LoVo (cell line): ENCODE measurements around the gene HMGB4.

Source experiments
- DNase-seq: peaks from one replicate; pipeline ENCODE4 v3.0.0-alpha.2; 2016; ENCODE audit warnings: low spot score

HMGB4 gene, protein sequence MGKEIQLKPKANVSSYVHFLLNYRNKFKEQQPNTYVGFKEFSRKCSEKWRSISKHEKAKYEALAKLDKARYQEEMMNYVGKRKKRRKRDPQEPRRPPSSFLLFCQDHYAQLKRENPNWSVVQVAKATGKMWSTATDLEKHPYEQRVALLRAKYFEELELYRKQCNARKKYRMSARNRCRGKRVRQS

DNA sequence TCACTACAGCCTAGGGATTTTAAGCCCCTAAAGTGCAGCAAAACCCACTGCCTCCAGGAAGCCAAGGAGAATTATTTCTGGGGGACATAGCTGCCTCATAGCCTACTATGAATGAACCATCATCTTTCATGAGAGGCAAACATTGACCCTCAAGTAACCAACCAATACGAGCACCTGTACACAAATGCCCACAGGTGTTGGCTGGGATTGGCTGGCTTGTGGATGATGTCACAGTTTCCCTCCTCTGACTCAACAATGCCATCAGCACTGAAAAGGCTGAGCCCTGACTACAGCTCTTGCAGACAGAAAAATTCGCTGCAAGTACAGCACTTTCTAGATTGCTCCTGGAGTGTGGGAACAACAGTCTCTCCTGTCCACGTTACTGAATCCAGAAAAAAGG, at the start of gene HMGB4:
Gene HMGB4 (plus strand): TSS at position 301 of the 400 bp plus-strand sequence. CDS start 113 bp downstream, outside the sequence.
- no peak for DNase-seq

DNA sequence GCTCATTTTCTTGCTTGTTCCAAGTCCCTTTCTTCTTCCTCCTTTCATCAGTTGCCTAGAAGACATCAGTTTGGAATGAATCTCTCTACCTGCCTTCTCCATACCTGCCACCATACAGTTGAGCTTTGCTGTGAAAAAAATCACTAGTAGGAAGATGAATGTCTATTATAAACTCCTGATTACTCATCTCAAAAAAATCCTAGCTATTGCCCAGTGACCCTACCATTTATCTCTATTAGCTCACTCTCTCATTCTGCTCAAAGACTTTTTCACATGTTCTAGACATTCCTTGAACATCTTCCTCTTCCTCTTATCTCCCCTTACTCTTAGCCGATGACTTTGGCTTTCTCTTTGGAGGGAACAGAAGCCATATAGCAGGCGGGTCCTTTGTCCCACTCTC, 49.7 kb upstream of the HMGB4 start:
- DNase-seq, result no peak

DNA sequence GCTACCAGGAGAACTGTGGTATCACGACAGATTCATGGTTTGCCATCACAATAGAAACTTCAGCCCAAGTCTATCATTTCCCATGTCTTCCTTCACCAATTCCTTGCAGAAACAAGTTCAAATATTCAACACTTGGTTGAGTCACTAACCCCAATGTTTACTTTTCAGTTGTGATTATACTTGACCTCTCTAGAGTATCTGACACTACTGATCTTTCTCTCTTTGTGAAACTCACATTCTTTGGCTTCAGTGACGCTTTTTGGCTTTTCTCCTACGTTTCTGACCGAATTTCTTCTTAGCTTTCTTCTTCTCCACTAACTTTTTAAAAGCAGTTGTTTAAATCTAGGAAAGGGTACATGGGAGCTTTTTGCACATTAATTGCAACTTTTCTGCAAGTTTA, 48.8 kb upstream of the HMGB4 start:
- DNase-seq, result no peak

DNA sequence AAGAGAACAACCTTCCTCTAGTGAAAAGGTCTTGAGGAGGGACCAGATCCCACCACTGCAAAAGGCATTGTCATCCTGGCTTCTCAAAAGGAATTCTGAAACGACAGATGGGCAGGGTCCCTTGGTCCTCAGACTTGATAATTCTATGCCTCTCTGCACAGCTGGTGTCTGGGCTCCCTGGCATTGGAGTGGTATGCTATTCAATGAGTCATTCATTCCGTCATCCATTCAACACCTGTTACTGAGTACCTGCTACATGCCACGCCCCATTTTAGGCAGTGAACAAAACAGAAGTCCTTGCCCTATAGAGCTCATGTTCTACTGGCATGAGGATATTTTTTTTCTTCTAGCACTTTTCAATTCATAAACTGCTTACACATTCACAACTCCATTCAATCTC, 45.8 kb upstream of the HMGB4 start:
- no peak for DNase-seq

DNA sequence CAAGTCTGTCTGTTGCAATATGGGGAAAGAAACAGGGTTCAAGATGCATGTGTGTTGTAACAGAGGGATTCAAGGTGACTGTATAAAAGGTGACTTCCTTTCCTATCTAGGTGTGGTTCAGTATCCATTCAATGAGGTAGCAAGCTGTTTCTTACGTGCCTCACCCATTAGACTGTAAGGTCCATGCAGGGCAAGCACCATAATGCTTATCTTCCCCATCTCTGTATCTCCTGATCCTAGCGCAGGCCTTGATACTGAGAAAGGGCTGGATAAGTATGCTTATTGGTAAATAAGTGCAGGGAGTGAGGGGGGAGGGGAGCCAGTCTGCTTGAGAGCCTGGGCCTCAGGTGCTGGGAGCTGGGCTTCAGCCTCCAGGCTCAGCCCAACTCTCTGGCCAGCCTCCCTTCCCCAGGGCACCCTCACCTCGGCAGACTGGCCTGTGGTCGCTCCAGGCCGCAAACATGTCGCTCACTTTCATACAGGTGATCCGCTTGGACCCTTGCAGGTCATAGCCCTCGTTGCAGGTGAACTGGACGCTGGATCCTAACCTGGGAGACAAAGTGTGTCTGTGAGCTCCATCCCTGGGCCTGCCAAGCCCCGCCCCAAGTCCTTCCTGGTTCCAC, 44.5 kb upstream of the HMGB4 start:
- no peak for DNase-seq

DNA sequence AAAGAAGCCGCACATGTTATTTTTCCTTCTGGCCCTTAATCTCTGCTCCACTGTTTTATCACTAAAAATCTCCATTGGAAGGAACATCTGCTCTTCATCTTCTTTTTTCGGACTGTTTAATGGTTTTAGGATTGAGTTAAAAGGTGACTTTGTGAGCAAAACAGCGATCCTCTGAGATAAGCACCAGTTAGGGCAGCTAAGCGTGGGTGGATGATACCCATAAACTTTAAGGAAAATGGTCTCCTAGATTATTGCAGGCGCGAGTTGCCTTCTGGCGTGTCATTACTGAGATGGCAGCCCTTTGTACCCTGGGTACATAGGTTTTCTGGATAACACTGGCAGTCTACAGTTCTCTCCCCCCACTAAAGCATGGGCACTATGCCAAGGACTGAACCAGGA, 44.0 kb upstream of the HMGB4 start:
- DNase-seq, result no peak

DNA sequence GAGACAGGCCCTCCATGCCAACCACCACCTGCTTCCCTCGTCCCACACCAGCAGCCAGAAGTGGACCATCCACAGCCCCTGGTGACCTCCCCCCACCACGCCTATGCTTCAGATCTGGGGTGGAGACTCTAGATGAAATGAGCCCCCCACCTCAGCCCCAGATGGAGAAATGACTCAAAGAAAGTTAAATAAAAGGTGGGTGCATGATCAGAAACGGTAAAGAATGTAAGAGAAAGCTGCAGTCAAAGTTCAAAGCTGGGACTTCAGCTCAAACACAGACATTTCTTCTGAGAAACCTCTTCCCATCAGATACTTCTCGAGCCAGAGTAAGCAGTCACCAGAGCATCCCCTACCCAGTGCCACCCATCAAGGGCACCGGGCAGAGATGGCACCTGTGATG, 43.1 kb upstream of the HMGB4 start:
- no peak for DNase-seq

DNA sequence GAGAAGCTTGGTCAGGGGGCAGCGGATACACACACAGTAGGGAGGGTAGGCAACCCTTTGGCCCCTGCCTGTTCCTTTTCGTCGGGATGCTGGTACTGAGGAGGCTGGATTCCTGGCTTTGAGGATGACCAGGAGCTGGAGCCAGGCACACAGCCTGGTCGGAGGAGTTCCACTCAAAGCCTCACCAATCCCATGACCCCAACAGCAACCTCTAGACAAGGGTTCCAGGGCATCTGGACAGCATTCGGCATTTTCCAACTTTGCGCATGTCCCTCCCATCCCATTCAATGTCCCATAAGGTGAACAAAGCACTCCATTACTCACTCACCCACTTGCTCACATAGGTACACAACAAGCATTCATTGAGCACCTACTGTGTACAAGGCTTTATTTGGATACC, 42.6 kb upstream of the HMGB4 start:
- DNase-seq, result no peak

DNA sequence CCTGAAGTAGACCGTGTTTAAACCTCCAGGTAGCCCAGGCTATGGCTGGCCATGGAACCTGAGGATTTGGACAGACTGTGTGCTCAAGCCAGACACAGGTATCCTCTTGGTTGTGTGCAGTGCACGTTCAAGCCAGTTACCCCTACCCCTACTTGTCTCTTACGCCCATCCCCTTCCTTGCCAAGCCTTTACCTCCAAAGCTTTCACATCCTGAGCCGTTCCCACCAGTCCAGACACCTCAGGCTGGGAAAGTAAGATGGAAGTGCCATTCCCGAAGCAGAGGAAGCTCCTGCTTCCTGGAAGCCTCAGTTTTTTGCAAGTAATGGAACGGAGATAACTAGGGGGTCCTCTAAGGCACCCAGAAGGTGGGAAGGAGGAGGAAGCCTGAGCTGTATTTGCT, 41.5 kb upstream of the HMGB4 start:
- no peak for DNase-seq

DNA sequence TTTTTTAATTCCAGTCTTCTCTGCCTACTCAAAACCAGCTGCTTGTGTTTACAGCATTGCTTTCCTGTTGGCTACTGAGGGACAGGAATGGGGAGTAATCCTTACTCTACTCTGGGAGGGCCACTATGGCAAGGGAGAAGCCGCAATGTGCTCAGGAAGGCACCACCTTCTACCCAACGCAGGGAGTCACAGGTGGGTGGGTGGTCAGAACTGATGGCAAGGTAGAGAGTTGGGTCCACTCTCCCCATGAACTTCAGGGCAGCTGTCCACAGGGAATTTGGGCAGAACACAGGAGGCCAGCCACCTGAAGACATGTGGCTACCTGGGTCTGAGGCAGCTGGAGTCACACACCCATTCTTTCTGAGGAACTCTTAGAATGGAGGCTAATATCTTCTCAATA, 40.5 kb upstream of the HMGB4 start:
- no peak for DNase-seq

DNA sequence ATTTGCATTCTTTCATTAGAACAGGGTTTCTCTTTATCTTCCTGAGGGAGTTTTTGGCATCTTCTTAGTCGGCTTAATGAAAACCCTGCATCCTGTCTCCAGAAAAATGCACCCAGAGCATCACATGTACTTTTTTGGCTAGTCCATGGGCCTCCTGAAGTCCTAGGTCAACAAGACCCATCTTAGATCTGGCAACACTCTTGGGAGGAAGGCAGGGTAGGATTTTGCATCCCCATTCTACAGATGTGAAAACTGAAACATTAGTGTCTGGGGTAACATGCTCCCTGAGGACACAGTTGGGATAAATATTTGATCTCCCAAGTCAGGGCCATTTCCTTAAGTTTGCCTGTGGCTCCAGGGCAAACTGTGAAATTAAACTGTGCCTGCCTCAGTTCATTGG, 40.0 kb upstream of the HMGB4 start:
- no peak for DNase-seq

DNA sequence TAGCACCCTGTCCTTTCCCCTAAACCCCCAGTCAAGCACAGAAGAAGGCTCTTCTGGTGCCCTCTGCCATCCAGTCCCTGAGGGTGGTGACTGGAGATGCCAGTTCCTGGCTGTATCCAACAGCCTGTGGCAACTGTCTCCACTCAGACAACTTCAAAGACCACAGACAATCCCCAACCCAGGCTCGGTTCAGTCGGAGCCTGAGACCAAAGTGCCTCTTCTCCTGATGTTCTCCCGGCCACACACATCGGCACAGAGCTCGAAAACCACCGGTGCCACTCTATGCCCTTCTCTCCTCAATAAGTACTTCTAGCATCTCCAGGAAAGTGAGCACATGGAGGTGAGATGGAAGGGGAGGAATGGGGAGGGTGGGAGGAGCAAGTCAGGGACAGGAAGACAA, 39.6 kb upstream of the HMGB4 start:
- DNase-seq, result no peak

DNA sequence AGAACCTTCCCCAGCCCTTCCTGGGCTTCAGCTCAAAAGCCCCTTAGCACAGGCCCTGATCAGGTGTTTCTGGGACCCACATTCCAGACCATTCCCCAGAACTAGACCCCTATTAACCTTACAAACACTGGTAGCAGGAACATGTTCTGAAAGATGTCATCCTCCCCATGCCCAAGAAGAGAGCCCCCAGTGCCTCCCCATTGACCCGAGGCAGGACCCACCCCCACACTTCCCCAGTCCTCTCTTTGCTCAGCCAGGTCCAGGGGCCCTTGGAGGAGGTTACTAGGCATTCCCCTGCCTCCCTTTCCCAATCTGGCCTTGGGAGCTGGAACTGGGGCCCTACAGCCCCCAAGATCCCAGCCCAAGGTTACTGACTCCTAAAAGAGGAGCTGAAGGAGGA, 38.9 kb upstream of the HMGB4 start:
- DNase-seq, result no peak

DNA sequence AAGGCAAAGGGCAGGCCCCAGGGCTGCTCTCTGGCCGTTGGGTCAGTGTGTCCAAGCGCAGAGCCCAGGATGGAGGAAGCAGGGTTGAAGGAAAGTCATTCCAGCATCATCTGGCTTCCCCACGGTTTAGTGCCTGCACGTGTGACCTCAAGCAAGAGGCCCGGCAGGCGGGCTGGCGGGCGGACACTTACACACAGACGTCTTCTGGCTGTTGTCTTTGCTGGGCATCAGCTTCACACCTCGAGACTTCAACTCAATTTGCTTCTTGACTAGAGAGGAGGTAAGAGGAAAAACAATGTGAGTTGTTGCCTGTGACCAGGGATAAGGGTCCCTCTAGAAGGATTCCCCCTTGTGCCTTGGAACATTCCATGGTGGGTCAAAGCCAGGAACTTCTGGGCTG, 38.4 kb upstream of the HMGB4 start:
- DNase-seq, result no peak

DNA sequence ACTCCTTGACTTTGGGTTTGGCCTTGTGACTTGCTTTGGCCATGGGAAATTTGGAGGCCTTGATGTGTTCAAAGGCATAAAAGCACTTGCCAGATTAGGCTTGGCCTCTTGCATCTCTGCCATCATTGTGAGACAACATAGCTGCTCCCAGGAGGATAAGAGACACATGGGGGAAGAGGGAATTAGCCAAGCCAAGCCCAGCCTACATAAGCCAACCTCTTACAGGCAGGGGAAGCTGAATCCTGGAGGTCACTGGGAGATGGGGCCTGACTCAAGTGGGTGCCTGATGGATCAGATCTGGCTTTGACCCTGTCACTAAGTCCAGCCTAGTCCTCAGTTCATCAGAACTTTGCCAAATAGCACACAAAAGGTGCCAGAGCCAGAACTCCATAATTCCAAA, 37.6 kb upstream of the HMGB4 start:
- DNase-seq, result no peak

DNA sequence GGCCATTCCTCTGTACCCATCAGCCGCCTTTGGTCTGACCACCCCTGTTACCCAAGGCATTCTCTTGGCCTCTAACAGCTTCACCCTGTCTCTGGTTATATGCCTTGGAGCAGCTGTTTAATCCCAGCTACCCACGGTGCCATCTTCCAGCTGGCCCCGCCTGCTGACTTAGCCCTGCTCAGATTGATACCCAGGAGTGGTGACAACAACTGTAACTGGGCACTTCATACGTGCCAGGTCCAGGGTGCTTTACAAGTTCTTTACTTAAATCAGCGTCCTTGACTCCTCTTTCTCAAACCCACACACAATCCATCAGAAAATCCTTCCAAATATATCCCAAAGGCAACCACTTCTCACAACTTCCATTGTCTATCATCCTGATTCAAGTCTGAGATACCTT, 37.2 kb upstream of the HMGB4 start:
- no peak for DNase-seq

DNA sequence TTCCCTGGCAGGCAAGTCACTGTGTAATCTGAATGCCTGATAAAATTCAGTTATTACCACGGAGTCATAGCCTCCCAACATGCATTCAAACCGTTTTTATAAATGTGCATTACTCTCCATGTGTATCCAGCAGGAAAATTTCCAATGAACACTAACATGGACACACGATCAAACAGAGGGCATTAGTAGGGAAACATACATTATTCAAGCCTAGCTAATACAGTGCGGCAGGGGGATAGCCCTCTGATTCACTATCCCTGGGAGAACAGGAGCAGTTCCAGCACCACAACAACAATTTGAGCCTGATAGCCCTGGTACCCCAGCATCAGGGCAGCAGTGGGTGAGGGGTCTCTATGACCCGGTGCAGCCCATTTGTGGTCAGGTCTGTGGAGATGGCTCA, 35.8 kb upstream of the HMGB4 start:
- no peak for DNase-seq

DNA sequence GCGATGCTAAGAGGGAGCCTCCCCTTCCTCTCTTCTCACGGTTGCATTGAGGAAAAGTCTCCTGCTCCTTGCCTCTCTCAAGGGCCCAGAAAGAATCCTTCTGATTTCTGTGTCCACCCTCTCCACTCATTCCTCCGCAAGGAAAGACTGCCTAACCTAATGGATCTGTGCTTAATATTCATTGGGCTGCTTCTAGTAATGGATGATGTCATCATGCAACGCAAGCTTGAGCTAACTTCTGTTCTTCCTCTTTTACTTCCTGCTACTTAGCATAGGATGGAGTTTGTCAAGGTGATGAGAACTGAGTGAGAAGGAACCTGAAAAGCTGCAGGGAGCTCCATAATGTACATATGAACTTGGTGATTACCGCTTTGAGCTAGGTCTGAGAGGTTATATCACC, 35.2 kb upstream of the HMGB4 start:
- no peak for DNase-seq

DNA sequence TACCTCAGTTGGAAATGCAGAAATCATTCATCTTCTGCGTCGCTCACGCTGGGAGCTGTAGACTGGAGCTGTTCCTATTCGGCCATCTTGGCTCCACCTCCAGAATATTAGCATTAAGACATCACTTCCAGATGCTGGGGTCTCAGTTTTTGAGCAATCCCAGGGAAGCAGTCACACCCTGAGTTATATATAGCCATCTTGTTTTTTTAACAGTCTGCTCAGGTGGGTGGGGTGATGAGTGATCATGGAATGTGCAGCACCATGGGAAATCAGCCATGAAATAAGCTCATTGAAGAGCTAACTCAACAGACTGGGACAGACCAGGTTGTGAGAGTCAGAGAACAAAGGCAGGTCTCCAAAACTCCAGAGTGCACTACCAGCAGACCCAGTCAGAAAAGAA, 27.0 kb upstream of the HMGB4 start:
- no peak for DNase-seq

DNA sequence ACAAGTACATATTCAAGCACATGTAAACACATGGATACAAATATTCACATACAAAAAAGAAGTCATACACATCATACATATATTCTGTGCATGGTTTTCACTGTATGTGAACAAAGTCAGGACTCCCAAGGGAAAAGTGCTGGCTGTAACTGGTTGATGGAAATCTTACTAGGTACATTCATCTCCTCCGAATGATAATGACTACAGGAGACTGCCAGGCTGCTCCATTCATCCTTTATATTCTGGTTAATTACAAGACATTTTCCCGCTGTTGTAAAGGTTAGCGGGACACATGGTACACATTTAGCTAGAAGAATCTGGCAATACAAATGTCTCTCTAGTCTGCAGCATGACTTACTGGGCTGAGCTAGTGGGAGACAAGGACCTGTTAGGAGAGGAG, 26.2 kb upstream of the HMGB4 start:
- no peak for DNase-seq

DNA sequence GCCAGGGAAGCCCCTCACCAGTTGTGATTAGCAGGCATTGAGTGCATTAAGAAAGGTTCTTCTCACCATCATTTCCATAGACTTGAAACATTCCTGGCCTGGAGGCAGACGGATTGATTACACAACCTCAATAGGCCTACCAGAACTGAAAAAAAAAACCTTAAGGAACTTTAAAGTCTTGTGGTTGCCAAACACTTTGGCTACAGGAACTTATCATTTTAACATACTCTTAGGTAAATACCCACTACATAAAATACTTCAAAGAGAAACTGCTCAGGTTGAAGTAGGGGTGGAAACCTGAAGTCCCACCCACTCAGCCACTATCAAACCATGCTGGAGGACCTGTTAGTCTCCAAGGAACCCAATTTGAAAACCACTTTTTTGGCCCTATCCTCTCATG, 22.4 kb upstream of the HMGB4 start:
- DNase-seq, result no peak

DNA sequence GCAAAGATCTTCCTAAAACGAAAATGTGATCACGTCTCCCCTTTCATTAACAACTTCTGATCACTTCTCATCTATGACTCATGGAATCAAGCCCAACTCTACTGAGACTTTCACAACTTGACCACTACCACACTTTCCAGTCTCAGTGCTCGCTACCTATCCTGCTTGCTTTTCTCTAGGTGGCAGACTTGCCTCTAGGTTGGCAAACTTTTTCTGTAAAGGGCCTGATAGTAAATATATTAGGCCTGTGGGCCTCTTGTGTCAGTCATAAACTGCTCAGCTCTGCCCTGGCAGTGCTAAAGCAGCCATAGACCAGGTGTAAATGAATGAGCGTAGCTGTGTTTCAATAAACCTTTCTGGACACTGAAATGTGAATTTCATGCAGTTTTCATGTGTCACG, 21.5 kb upstream of the HMGB4 start:
- DNase-seq, result no peak

DNA sequence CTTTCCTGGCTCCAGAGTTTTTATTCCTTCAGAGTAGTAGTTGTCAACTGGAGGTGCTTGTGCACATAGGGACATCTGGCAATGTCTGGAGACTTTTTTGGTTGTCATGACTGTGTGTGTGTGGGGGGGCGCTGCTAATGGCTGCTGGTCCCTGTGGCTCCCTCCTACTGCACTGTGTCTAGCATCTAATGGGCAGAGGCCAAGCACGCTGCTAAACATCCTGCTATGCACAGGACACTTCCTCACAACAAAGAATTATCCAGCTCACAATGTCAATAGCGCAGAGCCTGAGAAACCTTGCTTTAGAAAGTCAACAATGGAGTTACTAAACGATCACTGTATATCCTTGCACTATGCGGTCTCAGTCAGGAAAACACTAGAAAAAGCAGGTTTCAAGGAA, 19.7 kb upstream of the HMGB4 start:
- no peak for DNase-seq

DNA sequence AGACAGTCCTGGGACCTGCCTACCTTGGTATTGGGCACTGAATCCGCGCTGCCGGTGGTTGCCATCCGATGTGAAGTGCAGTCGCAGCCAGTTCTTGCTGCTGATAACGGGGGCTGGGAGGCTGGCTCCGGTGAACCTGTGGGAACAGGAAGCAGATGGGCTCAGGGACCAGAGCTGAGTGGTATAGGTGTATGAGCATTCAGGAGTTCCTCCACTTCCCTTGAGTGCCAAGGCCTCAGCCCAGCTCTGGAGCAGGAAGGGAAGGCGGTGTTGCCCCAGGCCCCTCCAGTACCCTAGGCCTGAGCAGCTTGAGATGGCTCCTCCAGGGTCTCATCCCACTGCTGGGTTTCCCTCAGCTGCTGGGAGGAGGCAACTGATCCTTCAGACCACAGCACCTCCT, 17.0 kb upstream of the HMGB4 start:
- DNase-seq, result no peak
